Fibroblast of skin of abdomen (primary cell): ENCODE results near the gene SLCO4A1.
"Not testable (repeated sequence)": the region's sequence is repeated elsewhere in the genome, so short reads cannot be mapped to it uniquely, and the experiment has no call there.

ENCODE experiments used
- DNase-seq: peaks from one replicate; pipeline ENCODE4 v3.0.0-alpha.2; 2013

SLCO4A1 gene

GRCh38 chr20:62623488-62624324 lies 18.6 kb upstream of the SLCO4A1 start:
- DNase-seq, result peak; percentile 38

- no peak for DNase-seq
Measured at GRCh38 chr20:62624325-62624690, 18.0 kb upstream of the SLCO4A1 start.

GRCh38 chr20:62624719-62625453 lies 17.4 kb upstream of the SLCO4A1 start:
- no peak for DNase-seq

- DNase-seq, result no peak
Measured at GRCh38 chr20:62625516-62625915, 16.8 kb upstream of the SLCO4A1 start.

GRCh38 chr20:62625921-62626547 lies 16.3 kb upstream of the SLCO4A1 start:
- no peak for DNase-seq

- DNase-seq, result not testable (repeated sequence)
Measured at GRCh38 chr20:62627425-62627824, 14.9 kb upstream of the SLCO4A1 start.

- peak; percentile 51 for DNase-seq
Measured at GRCh38 chr20:62627901-62628612, 14.2 kb upstream of the SLCO4A1 start.

GRCh38 chr20:62628691-62629090 lies 13.6 kb upstream of the SLCO4A1 start:
- DNase-seq, result no peak

- DNase-seq, result no peak
Measured at GRCh38 chr20:62629864-62630470, 12.3 kb upstream of the SLCO4A1 start.

- DNase-seq, result no peak
Measured at GRCh38 chr20:62631336-62632308, 10.7 kb upstream of the SLCO4A1 start.

- no peak for DNase-seq
Measured at GRCh38 chr20:62632575-62633090, 9.7 kb upstream of the SLCO4A1 start.

- DNase-seq, result no peak
Measured at GRCh38 chr20:62633598-62634329, 8.5 kb upstream of the SLCO4A1 start.

- DNase-seq, result no peak
Measured at GRCh38 chr20:62634330-62634967, 7.9 kb upstream of the SLCO4A1 start.

GRCh38 chr20:62635232-62635631 lies 7.1 kb upstream of the SLCO4A1 start:
- DNase-seq, result no peak

GRCh38 chr20:62635852-62636251 lies 6.5 kb upstream of the SLCO4A1 start:
- no peak for DNase-seq

GRCh38 chr20:62636446-62636845 lies 5.9 kb upstream of the SLCO4A1 start:
- DNase-seq, result no peak

- no peak for DNase-seq
Measured at GRCh38 chr20:62637110-62637509, 5.2 kb upstream of the SLCO4A1 start.

- no peak for DNase-seq
Measured at GRCh38 chr20:62637521-62638054, 4.7 kb upstream of the SLCO4A1 start.

- no peak for DNase-seq
Measured at GRCh38 chr20:62638055-62638570, 4.2 kb upstream of the SLCO4A1 start.
